ENCODE measurements around the gene FIP1L1. TPM values are rescaled to one million over a fixed set of nuclear protein-coding genes. Genes with fewer than 3 reads are reported as not detected.

FIP1L1 gene
- total RNA-seq, 2 donors from 2014 or later = 57.5 to 80.7 TPM

DNA sequence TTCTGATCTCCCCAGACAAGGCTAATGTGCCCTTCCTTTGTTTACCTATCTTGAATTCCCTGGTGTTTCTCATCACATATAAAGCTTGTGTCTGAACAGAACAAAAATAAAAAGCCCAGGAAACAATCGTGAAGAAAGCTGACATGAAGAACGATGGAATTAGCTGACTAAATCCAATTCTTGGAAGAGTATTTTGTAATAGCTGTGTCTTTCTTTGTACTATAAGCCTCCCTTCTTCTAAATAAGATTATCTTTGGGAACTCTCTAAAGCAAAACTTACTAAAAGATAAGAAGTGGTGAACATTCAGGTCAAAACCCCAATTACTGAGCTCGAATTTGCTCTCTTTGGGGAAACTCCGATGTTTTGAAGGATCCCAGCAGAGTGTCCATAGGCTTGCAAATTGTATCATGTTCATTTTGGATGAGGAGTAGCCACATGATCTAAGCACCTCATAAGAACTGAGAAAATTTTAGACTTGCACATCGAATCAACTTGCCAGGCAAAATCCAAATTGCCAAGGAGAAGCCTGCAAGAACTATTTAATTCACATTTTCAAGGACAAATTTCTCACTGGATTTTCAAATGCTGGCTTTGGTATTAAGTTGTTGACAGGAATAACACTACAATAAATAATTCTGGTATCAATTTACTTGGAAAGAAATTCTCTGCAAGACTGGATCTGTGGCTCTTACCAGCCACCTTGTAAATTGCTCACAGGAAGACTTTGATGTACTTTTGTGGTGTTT lies 107.6 kb downstream of the FIP1L1 start:
- Mint-ChIP-seq H3K27ac (no peak overlapping the region), H3K4me1 (no peaks in the 10 kb centered on the region), H3K36me3 (ENCODE audit: low read depth) (no peaks in the 10 kb centered on the region), H3K27me3 (peaks cover 66% of the 10 kb centered on the region), H3K4me3 (no peak overlapping the region)
- DNase-seq = no peak
- no peaks in the 10 kb centered on the region for H3K9me3 ChIP-seq (ENCODE audit: control insufficient read depth, low read length, poor library complexity, severe bottlenecking)
- ATAC-seq = no peak

DNA sequence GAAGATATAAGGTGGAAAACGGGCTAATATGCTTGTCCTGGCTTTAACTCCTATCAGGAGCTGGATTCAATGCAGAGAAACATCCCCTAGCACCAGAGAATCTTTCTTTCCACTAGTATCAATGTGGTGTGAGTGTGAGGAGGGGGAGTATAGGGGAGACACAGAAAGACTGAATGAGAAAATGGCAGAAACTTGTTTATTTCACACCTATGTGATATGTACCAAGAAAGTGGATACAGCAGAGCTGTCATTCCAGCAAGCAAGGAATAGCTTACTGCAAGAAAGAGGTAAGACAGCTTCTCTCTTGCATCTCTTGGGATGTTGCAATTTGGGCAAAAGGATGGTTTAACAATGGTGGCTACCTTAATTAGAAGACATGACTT lies 108.2 kb downstream of the FIP1L1 start:
- Mint-ChIP-seq H3K4me3 (no peak overlapping the region), H3K27ac (no peak overlapping the region), H3K36me3 (ENCODE audit: low read depth) (no peaks in the 10 kb centered on the region), H3K4me1 (no peaks in the 10 kb centered on the region), H3K27me3 (peaks cover 70% of the 10 kb centered on the region)
- DNase-seq = no peak
- no peak for ATAC-seq
- H3K9me3 ChIP-seq (ENCODE audit: control insufficient read depth, low read length, poor library complexity, severe bottlenecking) = no peaks in the 10 kb centered on the region

DNA sequence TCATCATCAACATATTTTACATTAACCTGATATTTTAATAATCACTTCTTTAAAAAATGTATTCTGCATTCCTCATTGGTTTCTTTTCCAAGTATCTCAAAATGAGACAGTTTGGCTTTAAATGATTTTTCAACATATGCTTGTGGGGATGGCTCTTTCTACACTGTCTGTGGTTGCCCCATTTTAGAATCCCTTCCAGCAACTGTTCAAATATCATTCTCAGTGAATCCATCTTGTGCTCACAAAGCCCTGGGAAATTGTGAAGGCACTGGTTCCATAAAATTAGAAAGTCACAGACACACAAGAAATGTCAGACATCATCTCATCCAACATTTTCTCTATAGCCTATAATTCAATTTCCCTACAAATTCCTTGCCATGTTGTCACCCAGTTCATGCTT lies 110.3 kb downstream of the FIP1L1 start:
- H3K9me3 ChIP-seq (ENCODE audit: control insufficient read depth, low read length, poor library complexity, severe bottlenecking) = no peaks in the 10 kb centered on the region
- no peaks in the 10 kb centered on the region for H3K36me3 Mint-ChIP-seq (ENCODE audit: low read depth)
- ATAC-seq (no peak), DNase-seq (no peak)
- peaks cover 54% of the 10 kb centered on the region for H3K27me3 Mint-ChIP-seq
- no peaks in the 10 kb centered on the region for H3K4me1 Mint-ChIP-seq
- H3K27ac Mint-ChIP-seq = no peak overlapping the region
- H3K4me3 Mint-ChIP-seq = no peak overlapping the region

DNA sequence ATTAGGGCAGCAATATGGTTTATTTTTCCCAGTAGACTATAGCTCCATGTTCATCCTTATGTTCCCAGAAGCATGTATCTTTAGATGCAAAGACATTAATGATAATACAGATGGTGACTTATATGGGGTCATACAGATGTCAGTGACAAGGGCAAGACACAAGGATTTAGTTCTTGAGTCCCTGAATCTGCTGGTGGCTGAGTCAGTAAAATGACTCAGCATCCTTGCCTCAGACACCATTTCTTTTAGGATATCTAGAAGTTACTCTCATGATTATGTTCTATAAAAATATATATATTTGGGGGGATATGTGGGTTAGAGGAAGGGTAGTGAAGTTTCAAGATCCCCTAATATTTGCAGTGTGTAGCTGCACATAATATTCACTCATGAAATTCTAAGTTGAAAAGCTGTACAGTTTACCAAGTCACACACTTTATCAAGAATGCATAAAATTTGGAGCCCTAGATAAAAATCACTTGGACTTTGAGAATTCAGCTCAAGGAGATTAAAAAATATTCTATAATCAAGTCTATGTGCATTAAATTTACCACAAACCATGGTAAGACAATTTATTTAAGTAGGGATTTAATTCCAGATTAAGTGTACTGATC lies 111.9 kb downstream of the FIP1L1 start:
- H3K36me3 Mint-ChIP-seq (ENCODE audit: low read depth) = no peaks in the 10 kb centered on the region
- no peak overlapping the region for H3K27ac Mint-ChIP-seq
- H3K9me3 ChIP-seq (ENCODE audit: control insufficient read depth, low read length, poor library complexity, severe bottlenecking) = no peaks in the 10 kb centered on the region
- H3K27me3 Mint-ChIP-seq = peaks cover 43% of the 10 kb centered on the region
- no peak overlapping the region for H3K4me3 Mint-ChIP-seq
- DNase-seq (no peak), ATAC-seq (no peak)
- H3K4me1 Mint-ChIP-seq = no peaks in the 10 kb centered on the region

- ATAC-seq (no peak), DNase-seq (no peak)
- no peaks in the 10 kb centered on the region for H3K9me3 ChIP-seq (ENCODE audit: control insufficient read depth, low read length, poor library complexity, severe bottlenecking)
- no peak overlapping the region for H3K4me3 Mint-ChIP-seq
- H3K27ac Mint-ChIP-seq = no peak overlapping the region
- H3K27me3 Mint-ChIP-seq = peaks cover 46% of the 10 kb centered on the region
- no peaks in the 10 kb centered on the region for H3K4me1 Mint-ChIP-seq
- no peaks in the 10 kb centered on the region for H3K36me3 Mint-ChIP-seq (ENCODE audit: low read depth)
These were observed 112.9 kb downstream of the FIP1L1 start for GRCh38 chr4:53490161-53490956.

DNA sequence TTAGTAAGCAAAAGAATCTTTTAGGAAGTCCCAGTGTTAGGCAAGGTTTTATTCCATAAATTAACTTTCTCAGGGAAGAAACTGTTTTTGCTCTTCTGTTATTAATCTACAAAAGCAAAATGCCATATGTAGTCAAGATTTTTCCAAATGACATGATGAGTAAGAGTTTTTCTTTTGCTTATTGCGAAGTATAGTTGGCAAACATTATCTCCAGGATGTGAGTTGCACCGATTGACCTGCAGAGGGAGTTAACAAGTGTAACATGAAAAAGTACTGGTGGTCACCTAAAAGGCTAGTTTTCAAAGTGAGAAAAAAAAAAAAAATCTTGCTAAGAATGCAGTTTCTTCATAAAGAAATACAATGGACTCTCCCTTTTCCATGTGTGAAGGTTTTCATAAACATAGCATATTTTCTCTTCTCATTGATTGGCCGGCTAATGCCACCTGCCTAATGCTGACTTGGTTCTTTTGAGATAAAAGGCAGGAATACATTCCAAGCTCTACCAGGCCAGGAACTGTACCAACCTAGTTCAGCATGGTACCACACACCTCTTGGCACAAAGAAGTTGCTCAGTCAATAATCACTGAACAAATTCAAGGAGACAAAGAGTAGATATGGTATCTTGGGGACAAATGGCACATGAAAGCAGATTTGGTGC lies 113.7 kb downstream of the FIP1L1 start:
- Mint-ChIP-seq H3K4me3 (no peak overlapping the region), H3K27ac (no peak overlapping the region), H3K4me1 (no peaks in the 10 kb centered on the region), H3K27me3 (peaks cover 44% of the 10 kb centered on the region), H3K36me3 (ENCODE audit: low read depth) (no peaks in the 10 kb centered on the region)
- no peak for ATAC-seq
- H3K9me3 ChIP-seq (ENCODE audit: control insufficient read depth, low read length, poor library complexity, severe bottlenecking) = no peaks in the 10 kb centered on the region
- no peak for DNase-seq

GRCh38 chr4:53494851-53495250 lies 117.4 kb downstream of the FIP1L1 start:
- no peak for DNase-seq
- ATAC-seq = no peak

GRCh38 chr4:53497487-53498244 lies 120.2 kb downstream of the FIP1L1 start:
- peaks cover 16% of the 10 kb centered on the region for H3K27me3 Mint-ChIP-seq
- DNase-seq (no peak), ATAC-seq (no peak)
- H3K4me3 Mint-ChIP-seq = no peak overlapping the region
- no peak overlapping the region for H3K27ac Mint-ChIP-seq
- no peaks in the 10 kb centered on the region for H3K9me3 ChIP-seq (ENCODE audit: control insufficient read depth, low read length, poor library complexity, severe bottlenecking)
- peaks cover 4% of the 10 kb centered on the region for H3K36me3 Mint-ChIP-seq (ENCODE audit: low read depth)
- no peaks in the 10 kb centered on the region for H3K4me1 Mint-ChIP-seq

More at GRCh38 chr4:53494851-53495250, 117.4 kb downstream of the FIP1L1 start:
- Mint-ChIP-seq H3K27me3 (peaks cover 23% of the 10 kb centered on the region), H3K27ac (no peak overlapping the region), H3K36me3 (ENCODE audit: low read depth) (peaks cover 4% of the 10 kb centered on the region), H3K4me3 (no peak overlapping the region), H3K4me1 (no peaks in the 10 kb centered on the region)
- H3K9me3 ChIP-seq (ENCODE audit: control insufficient read depth, low read length, poor library complexity, severe bottlenecking) = no peaks in the 10 kb centered on the region

GRCh38 chr4:53498706-53499105 lies 121.3 kb downstream of the FIP1L1 start:
- no peaks in the 10 kb centered on the region for H3K9me3 ChIP-seq (ENCODE audit: control insufficient read depth, low read length, poor library complexity, severe bottlenecking)
- no peaks in the 10 kb centered on the region for H3K4me1 Mint-ChIP-seq
- H3K27me3 Mint-ChIP-seq = peaks cover 16% of the 10 kb centered on the region
- H3K27ac Mint-ChIP-seq = no peak overlapping the region
- DNase-seq (no peak), ATAC-seq (no peak)
- H3K36me3 Mint-ChIP-seq (ENCODE audit: low read depth) = peaks cover 4% of the 10 kb centered on the region
- H3K4me3 Mint-ChIP-seq = no peak overlapping the region

- ATAC-seq (no peak), DNase-seq (no peak)
- H3K27ac Mint-ChIP-seq = no peak overlapping the region
- H3K36me3 Mint-ChIP-seq (ENCODE audit: low read depth) = peaks cover 6% of the 10 kb centered on the region
- no peaks in the 10 kb centered on the region for H3K9me3 ChIP-seq (ENCODE audit: control insufficient read depth, low read length, poor library complexity, severe bottlenecking)
- H3K27me3 Mint-ChIP-seq = peaks cover 16% of the 10 kb centered on the region
- no peak overlapping the region for H3K4me3 Mint-ChIP-seq
- no peaks in the 10 kb centered on the region for H3K4me1 Mint-ChIP-seq
These were observed 122.3 kb downstream of the FIP1L1 start for GRCh38 chr4:53499791-53500190.

DNA sequence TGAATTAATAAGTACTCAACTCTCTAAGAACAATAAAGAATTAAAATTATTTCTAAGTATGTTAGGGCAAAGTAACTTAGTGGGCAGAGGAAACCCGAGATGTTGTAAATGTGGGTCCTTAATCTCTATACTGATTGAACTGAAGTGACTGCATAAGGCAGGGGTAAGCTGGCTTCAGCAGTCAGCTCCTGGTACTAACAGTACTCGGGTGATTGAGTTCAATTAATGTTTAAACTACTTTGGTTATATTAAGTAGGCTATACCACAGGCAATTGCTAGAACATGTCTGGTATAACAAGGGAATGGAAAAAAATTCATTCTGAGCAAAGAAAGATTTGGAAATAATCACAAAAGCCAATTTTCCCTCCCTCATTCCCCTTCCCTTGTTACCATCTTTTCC lies 123.1 kb downstream of the FIP1L1 start:
- Mint-ChIP-seq H3K4me3 (no peak overlapping the region), H3K4me1 (peaks cover under 1% of the 10 kb centered on the region), H3K27ac (no peak overlapping the region), H3K36me3 (ENCODE audit: low read depth) (peaks cover 6% of the 10 kb centered on the region), H3K27me3 (peaks cover 18% of the 10 kb centered on the region)
- ATAC-seq = no peak
- H3K9me3 ChIP-seq (ENCODE audit: control insufficient read depth, low read length, poor library complexity, severe bottlenecking) = no peaks in the 10 kb centered on the region
- DNase-seq = no peak

GRCh38 chr4:53501561-53501960 lies 124.1 kb downstream of the FIP1L1 start:
- Mint-ChIP-seq H3K4me3 (no peak overlapping the region), H3K27me3 (peaks cover 20% of the 10 kb centered on the region), H3K36me3 (ENCODE audit: low read depth) (peaks cover 6% of the 10 kb centered on the region), H3K27ac (no peak overlapping the region), H3K4me1 (peaks cover 2% of the 10 kb centered on the region)
- ATAC-seq = no peak
- no peak for DNase-seq
- H3K9me3 ChIP-seq (ENCODE audit: control insufficient read depth, low read length, poor library complexity, severe bottlenecking) = no peaks in the 10 kb centered on the region

Measured in T-helper 17 cell (primary cell).